PFSK-1 (cell line): ENCODE measurements around the gene UVRAG.

ENCODE experiments used
- FOXP2 ChIP-seq: optimal IDR thresholded peaks from 2 replicates; pipeline ENCODE3; 2011; ENCODE audit warnings: borderline replicate concordance, control low read depth, inconsistent platforms; ENCODE audit not compliant: insufficient read depth; ENCODE audit errors: extremely low read length, extremely low read depth
- POLR2AphosphoS5 ChIP-seq: IDR thresholded peaks from 2 replicates; pipeline ENCODE4 v1.6.1; 2012; ENCODE audit warnings: low read depth, mild to moderate bottlenecking, control low read depth, low read length, moderate library complexity
- SIN3A ChIP-seq: IDR thresholded peaks from 2 replicates; pipeline ENCODE4 v1.6.1; 2012; ENCODE audit warnings: mild to moderate bottlenecking, low read length, moderate library complexity, borderline replicate concordance; ENCODE audit not compliant: insufficient read depth
- TAF1 ChIP-seq: IDR thresholded peaks from 2 replicates; pipeline ENCODE4 v1.6.1; 2012; ENCODE audit warnings: low read length, control low read depth, borderline replicate concordance; ENCODE audit not compliant: insufficient read depth
- TF ChIP-seq, protein P1 (sequence below), 2 experiments: IDR thresholded peaks; 2 replicates each; pipeline versions ENCODE4 v1.6.1 to v1.8.0; 2011 to 2012; ENCODE audit warnings: low read depth in 2 of 2, low read length in 2 of 2, control low read depth in 1 of 2, inconsistent platforms in 1 of 2, mild to moderate bottlenecking in 1 of 2, moderate library complexity in 1 of 2; ENCODE audit not compliant: insufficient read depth in 1 of 2

UVRAG gene

DNA sequence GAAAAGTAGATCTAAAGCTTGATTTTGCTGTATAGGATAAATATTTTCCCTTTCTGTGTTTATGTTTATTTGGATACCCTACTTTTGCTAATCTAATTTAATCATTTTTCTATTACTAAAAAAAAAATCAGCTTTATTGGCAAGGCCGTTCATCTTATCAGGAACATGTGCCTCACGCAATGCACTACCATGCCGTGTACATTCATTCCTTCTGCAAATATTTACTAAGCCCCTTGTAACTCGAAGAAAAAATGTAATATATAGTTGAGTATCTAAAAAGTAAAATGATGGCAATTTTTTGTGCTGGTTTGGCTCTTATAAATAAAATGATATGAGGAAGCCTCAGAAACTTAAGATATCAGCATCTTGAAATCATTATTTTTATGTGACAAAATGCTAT is 8.9 kb downstream of the UVRAG start:
- no peak for TF ChIP-seq POLR2AphosphoS5
- no peak for TF ChIP-seq TAF1
- TF ChIP-seq, protein P1, sequence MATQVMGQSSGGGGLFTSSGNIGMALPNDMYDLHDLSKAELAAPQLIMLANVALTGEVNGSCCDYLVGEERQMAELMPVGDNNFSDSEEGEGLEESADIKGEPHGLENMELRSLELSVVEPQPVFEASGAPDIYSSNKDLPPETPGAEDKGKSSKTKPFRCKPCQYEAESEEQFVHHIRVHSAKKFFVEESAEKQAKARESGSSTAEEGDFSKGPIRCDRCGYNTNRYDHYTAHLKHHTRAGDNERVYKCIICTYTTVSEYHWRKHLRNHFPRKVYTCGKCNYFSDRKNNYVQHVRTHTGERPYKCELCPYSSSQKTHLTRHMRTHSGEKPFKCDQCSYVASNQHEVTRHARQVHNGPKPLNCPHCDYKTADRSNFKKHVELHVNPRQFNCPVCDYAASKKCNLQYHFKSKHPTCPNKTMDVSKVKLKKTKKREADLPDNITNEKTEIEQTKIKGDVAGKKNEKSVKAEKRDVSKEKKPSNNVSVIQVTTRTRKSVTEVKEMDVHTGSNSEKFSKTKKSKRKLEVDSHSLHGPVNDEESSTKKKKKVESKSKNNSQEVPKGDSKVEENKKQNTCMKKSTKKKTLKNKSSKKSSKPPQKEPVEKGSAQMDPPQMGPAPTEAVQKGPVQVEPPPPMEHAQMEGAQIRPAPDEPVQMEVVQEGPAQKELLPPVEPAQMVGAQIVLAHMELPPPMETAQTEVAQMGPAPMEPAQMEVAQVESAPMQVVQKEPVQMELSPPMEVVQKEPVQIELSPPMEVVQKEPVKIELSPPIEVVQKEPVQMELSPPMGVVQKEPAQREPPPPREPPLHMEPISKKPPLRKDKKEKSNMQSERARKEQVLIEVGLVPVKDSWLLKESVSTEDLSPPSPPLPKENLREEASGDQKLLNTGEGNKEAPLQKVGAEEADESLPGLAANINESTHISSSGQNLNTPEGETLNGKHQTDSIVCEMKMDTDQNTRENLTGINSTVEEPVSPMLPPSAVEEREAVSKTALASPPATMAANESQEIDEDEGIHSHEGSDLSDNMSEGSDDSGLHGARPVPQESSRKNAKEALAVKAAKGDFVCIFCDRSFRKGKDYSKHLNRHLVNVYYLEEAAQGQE (IDR thresholded peaks at IDR 0.05; ENCODE audit: insufficient read depth in 1 of 2, low read depth in 2 of 2, low read length in 2 of 2): no peak
- TF ChIP-seq FOXP2: no peak
- no peak for TF ChIP-seq SIN3A

DNA sequence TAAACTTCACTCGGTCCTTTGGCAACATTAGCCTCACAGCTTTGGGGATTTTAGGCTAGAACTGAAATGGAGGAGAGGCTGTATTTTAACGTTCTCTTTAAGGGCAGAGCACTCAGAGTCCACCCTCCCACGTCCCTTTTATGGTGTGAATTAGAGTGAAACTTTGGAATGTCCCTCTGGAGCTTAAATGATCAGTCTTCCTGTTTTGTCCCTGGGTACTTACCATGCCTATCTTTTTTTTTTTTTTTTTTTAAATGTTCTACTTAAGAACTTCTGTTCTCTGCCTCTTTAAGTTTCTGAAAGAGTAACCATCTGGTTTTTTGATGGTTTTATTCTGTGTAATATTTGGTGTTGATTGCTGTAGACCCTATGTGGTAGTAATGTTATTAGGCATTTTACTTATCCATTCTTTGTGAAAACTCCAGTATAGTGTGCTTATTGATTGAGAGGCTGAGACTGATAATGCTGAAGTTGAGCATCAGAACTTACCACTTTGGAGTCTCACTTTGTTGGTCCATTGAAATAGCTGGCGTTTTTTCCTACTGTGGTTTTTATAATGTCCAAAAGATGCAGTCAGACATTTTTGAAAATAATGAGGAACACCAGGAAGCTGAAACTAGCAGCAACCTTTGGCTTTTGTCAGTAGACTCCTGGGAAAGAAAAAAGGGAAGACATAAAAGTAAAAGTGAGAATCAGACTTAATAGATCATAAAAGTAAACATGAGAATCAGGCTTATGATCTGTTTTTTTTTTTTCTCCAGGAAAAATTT is 11.6 kb downstream of the UVRAG start:
- TF ChIP-seq TAF1 (no peak), SIN3A (no peak), POLR2AphosphoS5 (no peak), FOXP2 (no peak)
- TF ChIP-seq, protein P1 (IDR thresholded peaks at IDR 0.05; ENCODE audit: insufficient read depth in 1 of 2, low read depth in 2 of 2, low read length in 2 of 2): no peak

DNA sequence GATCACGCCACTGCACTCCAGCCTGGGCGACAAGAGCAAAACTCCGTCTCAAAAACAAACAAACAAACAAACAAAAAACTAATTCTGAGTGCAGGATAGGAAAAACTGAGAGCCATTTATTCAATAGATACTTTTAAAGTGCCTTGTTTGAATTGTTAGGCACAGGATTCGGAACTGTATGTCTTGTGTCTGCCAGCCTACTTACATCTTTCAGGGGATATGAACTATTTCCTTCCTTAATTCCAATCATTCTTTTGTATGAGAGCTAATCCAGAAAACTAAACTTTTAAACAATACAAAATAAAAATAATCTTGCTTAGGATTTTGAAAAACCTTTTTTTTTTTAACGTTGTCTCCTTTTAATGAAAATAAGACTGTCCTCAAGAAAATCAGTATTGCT is 12.6 kb downstream of the UVRAG start:
- TF ChIP-seq SIN3A: no peak
- TF ChIP-seq, protein P1 (IDR thresholded peaks at IDR 0.05; ENCODE audit: insufficient read depth in 1 of 2, low read depth in 2 of 2, low read length in 2 of 2): no peak
- no peak for TF ChIP-seq TAF1
- no peak for TF ChIP-seq FOXP2
- TF ChIP-seq POLR2AphosphoS5: no peak

DNA sequence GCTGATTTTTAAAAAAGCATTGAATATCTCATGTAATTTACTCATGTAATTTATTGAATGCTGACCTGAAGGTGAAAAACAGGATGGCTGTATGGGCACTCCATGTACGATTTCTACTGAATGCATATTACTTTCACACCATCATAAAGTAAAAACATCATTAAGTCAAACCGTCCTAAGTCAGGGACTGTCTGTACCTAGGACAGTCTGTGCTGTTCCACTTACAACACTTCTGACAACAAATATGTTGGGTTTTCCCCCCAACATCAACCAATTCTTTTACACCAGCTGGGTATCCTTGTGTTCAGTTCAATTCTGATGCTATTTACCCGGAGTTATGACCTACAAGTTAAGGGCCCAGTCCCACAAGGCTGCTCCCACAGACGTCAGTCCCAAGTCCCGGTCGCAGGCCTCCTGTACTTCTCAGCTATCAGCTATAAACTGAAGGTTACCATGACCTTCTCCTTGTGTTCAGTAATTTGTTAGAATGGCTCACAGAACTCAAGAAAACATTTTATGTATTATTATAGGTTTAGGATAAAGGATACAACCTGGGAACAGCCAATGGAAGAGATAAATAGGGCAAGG is 17.0 kb downstream of the UVRAG start:
- no peak for TF ChIP-seq FOXP2
- TF ChIP-seq SIN3A: no peak
- TF ChIP-seq POLR2AphosphoS5: no peak

DNA sequence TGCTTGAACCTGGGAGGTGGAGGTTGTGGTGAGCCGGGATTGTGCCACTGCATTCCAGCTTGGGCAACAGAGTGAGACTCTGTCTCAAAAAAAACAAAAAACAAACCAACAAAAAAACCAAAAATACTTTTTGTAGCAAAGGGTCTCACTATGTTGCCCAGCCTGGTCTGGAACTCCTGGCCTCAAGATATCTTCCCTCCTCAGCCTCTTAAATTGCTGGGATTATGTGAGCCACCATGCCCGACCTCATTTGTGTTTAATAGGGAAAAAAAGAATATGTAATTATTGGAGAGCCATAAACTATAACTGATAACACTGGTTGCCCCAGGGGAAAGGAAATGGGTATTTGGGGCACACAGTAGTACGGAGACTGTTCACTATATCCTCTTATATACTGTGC is 19.7 kb downstream of the UVRAG start:
- TF ChIP-seq TAF1 (no peak), POLR2AphosphoS5 (no peak), FOXP2 (no peak)
- TF ChIP-seq, protein P1 (IDR thresholded peaks at IDR 0.05; ENCODE audit: insufficient read depth in 1 of 2, low read depth in 2 of 2, low read length in 2 of 2): no peak
